CD1c-positive myeloid dendritic cell (primary cell): Measurements from ENCODE around the gene EHD4.

Source experiments
- DNase-seq: peaks from one replicate; pipeline ENCODE4 v3.0.0-alpha.2; 2016; ENCODE audit errors: extremely low spot score

The EHD4 gene

DNA sequence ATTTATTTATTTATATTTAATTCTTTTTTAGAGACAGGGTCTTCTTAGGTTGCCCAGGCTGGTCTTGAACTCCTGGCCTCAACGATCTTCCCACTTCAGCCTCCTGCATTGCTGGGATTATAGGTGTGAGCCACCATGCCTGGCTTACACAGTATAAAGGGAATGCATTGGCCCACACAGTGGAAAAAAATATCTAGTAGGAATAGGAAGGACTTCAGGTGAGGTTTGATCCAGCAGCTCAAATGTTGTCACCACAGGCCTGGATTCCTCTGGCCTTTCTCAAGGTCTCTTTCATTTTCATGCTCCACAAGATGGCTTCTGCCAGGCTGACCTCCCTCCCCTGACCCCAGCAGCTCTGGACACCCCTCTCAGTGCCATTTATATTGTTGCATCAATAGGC, 76.4 kb downstream of the EHD4 start:
- DNase-seq: no peak

DNA sequence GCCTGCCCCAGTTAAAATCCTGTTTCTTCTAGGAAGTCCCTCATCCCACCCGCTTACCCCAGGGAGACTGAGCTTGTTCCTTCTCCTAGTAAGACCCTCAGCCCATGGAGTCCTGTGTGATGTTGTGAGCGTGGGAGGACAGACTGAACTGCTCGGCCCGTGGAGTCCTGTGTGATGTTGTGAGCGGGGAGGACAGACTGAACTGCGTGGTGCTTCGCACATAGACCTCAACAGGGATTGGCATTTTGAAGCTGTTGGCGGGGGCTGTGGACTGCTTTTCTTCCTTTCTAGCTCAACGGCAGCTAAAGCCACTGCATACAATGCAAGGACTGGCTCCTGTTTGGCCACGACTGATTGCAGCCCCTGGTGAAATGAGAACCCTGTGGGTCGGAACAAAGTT, 76.9 kb downstream of the EHD4 start:
- no peak for DNase-seq

DNA sequence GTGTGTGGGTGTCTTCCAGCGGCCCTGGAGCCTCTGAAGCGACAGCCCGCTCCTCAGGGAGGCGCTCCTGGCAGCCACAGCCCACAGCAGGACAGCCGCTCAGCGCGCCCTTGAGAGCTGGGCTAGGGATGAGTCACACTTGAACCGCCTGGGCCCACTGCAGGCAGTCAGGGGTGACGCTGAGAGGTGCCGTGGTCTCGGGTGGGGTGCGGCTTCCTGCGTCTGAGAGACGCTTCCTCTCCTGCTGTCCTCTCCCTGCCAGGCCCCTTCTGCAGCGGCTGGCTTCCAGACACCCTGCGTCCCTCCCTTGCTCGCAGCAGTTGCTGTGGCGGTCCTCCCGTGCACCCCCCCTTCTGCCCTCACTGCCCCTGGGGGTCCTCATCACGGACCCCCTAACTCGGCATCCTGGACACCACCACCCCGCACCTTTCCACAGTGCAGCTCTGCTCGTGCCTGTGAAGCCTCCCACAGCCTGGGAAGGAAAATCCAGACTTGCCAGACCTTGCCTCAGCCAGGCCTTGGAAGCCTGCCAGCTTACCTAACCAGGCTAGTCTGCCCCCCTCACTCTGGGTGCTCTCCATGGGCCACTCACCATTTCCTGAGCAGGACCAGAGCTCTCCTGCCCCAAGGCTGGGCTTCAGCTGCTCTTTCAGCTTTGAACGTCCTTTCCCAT, 77.4 kb downstream of the EHD4 start:
- peak; percentile 80 for DNase-seq

DNA sequence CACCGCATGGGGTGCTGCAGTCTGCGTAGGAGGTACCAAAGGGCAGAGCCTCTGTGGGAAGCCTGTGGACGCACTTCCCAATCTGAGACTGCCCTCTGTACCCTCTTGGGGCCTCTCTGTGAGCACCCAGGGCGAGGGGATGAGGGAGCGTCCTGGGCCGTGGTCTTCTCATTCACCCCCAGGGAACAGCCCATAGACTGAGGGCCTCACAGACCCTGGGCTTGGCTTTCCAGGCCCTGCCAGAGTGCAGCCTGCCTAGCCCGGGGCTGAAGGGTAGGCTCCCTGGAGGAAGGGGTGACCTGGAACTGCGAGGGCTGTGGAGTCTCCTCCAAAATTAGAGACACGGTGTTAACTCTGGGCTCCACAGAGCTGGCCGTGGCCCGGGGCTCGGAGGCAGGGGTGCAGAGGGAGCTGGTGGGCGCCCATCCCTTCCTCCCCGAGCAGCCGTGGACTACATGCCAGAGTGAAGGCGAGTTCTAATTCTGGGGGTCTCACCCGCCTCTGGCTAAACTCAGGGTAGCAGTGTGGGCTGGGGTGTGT, 78.0 kb downstream of the EHD4 start:
- DNase-seq: no peak

DNA sequence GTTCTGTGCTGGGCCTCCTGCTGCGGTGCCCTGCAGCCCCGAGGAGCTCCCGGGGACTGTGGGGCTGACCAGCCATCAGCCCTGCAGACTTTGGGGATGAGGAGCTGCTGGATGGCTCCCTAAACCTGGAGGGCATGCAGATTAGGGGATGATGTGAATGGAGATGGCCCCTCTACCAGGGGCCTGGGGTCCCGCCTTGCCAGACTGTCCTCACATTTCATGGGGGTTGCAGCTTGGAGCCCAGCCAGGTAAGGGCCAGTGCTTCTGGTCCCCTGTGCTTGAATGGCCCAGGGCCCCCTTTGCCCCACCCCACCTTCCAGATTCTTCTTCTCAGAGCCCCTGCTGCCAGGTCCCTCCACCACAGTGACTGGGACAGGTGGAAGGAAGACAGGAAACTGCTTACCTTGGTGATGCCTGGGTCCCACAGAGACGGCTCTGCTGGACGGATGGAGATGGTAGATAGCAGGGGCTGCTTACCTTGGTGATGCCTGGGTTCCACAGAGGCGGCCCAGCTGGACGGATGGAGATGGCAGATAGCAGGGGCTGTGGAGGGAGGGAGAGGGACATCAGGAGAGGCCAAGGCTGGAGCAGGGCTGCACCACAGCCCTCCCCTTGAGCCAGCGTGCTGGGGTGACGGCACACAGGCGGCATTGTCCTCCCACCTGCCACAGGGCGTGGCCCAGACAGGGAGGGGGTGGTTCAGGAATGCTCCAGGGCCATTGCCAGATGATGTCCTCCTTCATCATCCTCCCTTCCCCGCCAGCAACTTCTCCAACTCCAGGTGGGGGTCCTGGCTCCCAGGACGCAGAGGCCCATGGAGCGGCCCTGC, 78.7 kb downstream of the EHD4 start, which contains the start of gene SPTBN5:
Gene SPTBN5 (minus strand): TSS at position 632 of the 829 bp plus-strand sequence. CDS start 556 bp downstream, at position 76.
- DNase-seq: no peak

DNA sequence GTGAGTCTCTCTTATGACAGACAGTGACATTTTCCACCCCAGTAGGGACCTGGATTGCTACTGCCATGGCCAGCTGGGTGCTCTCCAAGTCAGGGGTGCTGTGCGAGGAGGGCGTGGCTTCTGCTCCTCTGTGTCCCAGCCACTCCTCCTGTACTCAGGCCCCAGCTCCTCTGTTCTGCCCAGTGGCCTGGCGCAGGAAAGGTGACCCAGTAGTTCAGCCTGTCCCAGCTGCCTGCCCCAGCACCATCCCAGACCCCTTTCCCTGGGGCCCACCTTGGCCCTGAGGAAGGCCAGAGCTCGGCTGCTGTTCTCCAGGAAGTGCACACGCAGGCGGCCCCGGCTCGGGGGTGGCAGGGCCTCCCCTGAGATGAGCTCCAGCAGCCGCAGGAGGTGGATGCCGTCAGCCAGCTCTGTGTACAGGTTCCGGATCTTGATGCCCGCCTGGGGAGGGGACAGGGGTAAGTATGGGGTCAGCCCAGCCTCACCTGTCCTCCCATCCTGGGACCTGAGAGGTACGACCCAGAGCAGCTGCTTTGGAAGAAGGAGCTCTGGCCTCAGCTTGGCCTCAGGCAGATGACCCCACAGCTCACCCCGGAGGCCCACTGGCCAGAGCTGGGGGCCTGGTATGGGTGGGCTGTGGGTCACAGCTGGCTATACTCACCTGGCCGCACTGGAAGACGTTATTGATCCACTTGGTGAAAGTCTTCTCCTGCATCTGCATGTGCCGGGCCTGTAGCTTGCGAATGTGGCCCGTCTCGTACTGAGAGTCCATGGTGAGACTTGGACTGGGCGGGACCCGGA, 79.5 kb downstream of the EHD4 start:
- DNase-seq: no peak

DNA sequence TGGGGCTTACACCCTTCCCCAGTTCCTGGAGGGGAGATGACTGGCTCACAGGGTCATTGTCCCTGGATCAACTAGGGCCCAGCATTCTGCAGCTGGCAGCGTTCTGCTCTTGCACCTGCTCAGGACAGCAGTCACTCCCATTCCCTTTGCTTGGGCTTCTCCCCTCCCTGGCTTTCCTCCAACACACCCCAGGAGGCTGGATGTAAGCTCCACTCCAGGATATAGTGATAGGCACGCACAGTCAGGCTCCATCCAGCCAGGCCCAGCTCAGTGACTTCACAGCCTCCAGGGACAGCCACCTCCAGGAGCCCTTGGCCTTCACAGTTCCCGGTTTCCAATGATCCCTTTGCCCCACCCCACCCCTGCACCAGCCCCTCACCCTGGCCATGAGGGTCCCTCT, 80.4 kb downstream of the EHD4 start:
- DNase-seq: no peak

DNA sequence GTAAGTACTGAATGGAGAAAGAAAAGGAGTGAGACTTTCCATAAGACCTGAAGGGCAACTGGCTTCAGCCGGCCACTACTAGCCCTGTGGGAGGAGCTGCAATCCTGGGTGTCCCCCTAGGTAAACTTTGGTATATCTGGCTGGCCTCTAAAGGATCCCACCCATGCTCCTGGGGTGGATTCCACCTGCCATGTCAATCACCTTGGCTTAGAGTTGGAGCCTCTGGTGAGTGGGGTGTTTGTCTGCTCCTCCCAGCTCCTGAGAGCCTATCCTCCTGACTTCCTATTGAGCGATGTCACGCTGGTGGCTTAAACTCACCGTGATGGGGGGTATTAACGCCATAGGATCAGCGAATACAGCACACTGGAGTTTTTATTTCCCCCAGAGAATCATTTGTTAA, 81.1 kb downstream of the EHD4 start:
- DNase-seq: no peak

DNA sequence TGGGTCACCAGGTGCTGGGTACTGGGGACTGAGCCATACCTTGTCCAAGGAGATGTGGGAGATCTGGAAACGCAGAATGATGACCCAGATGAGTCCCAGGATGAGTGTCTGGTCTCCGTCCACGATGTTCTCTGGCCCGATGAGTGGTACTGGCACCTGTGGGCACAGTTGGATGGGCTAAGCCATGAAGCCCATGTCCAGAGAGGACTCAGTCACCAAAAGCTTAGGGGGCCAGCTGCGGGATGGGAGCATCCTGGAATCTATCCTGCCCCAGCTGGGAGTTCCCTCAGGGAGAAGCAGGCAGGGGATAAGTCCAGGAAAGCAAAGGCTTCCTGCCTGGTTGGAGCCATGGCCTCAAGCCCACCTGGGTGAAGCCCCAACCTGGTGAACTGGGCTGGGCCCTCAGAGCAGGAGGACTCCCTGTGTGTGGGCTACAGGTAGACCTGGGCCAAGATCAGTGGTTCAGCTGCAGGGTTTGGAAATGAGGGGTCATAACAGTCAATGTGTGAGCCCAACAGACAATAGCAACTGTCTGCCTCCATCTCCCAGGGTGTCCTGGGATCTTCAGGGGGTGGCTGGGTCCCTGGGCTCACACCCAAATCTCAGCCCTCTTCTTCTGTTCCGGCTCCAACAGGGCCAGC, 82.2 kb downstream of the EHD4 start:
- DNase-seq: no peak

DNA sequence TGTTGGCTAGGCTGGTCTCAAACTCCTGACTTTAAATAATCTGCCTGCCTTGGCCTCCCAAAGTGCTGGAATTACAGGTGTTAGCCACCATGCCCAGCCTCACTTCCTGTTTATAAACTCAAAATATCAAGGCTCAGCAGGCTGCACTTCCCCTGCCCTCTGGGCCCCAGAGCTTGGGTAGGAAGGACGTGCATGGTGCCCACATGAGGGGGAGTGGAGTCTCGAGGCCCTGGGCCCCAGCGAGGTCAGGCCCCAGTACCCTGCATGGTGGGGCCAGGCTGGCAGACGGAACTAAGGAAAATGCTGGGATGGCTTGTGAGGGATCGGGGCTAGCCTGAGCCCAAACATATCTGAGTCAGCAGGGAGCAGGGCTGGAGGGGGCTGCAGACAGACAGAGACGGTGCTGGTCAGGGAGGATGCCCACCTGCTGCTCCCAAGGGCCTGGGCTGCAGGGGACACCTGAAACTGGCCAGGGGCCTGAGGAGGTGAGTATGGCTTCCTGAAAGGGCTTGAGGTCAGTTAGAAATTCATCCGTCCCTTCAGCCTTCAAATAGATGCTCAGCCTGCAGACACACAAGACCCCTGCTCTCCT, 83.6 kb downstream of the EHD4 start:
- peak; percentile 27 for DNase-seq

DNA sequence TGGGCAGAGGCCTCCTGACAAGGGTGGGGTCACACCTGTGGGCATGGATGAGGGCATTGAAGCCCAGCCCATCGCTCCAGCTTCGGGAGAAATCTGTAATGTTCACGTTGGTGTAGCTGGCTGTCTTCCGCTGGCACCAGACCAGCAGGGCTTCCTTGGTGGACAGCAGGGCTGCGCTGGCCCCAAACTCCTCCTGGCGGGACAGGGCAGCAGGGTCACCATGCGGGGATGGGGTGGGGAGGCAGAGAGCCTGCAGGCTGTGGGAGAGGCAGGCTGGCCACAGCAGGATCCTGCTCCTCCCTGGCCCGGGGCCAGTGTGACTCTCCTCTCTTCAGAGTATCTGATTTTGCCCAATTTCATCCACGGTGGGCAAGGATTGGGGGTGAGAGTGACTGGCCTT, 84.5 kb downstream of the EHD4 start:
- no peak for DNase-seq

DNA sequence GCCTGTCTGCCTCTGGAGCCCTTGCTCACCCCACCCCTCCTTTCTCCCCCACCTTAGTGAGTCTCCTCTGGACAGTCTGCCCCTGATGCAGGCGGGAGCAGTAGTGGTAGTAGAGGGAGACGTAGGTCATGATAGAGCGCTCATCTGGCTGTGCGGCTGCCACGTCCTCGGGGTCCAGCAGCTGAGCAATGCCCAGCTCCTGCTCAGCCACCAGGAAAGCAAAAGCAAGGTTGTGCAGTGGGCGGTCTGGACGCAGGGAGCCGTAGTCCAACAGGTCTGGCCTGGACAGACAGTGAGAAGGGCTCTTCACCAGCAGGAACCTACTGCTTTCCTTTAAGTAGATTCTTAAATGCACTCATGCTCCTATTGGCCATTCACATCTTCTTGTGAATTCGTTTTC, 85.2 kb downstream of the EHD4 start:
- no peak for DNase-seq

DNA sequence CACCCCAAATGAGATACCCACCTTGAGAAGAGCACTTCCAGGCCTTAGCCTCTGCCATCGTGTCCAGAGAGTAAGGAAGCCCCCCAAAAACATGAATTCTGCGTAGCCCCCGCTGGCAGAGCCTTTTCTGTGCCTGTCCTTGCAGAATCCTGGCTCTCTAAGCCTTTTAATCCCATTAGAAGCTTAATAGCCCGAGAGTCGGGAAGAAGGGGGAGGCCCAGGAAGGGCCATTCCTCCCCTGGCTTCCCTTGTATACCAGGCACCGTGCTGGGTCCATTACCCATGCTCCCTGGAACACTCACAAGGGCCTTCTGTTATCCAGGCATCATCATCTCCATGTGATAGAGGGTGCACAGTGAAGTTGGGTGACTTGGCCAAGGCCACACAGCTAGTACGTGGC, 85.6 kb downstream of the EHD4 start:
- no peak for DNase-seq

DNA sequence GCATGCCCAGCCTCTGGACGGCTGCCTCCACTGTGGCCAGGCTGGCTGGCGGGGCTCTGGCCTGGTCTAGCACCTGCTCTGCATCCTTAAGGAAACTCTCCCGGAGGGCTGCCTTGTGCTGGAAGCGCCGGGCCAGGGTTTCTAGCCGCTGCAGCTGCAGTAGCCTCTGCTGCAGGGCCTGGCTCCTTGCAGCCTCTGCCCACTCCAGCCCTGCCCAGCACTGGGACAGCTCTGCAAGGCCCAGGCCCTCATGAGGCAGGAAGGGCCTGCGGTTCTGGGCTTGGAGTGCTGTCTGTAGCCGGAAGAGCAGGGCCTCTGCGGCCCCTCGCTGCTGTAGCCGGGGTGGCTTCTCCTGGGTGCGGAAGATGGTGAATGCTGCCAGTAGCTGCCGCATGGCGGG, 86.5 kb downstream of the EHD4 start:
- no peak for DNase-seq

DNA sequence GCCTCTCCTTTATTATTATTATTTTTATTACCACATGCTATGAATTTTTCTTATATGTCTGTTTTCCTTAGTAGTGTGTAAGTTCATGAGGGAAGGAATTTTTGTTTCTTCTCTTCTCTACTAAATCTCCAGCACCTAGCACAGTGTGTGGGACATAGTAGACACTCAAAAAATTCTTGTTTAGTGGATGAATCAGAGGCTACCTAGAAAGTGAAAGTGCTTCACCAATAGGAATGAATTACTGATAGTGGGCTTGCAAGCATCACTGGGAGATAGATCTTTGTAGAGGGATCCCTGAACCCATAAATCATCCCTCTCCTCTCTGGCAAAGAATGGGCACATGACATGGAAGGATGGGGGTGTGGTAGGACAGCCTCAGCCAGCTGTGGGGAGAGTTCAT, 87.0 kb downstream of the EHD4 start:
- no peak for DNase-seq

DNA sequence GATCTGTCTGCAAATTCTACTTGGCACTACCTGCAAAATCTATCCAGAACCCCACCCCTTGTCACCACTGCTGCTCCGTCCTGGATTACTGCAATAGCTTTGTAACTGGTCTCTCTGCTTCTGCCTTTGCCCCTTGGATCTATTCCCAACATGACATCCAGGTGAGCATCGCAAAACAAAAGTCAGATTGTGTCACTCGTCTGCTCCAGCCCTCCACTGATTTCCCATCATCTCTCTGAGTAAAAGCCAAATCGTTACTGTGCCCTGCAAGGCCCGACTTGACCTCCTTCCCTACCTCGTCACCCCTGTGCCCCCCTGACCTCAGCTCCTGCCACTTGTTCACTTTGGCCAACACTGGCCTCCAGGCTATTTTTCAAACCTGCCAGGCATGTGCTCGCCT, 87.9 kb downstream of the EHD4 start:
- no peak for DNase-seq

DNA sequence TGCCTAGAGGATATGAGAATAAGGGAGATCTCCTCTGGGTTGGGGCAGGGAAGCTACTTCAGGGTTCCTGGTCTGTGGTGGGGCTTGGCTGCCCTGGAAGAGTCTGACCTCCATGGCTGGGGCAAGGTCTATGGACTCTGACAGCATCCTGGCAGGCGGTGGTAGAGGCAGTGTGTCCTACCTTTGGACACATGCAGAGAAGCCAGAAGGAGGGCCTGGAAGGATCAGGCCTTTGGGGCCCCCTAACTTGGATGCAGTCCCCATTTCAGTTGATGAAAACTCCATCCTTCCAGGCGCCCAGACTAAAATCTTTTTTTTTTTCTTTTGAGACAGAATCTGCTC, 88.9 kb downstream of the EHD4 start:
- peak; percentile 50 for DNase-seq

DNA sequence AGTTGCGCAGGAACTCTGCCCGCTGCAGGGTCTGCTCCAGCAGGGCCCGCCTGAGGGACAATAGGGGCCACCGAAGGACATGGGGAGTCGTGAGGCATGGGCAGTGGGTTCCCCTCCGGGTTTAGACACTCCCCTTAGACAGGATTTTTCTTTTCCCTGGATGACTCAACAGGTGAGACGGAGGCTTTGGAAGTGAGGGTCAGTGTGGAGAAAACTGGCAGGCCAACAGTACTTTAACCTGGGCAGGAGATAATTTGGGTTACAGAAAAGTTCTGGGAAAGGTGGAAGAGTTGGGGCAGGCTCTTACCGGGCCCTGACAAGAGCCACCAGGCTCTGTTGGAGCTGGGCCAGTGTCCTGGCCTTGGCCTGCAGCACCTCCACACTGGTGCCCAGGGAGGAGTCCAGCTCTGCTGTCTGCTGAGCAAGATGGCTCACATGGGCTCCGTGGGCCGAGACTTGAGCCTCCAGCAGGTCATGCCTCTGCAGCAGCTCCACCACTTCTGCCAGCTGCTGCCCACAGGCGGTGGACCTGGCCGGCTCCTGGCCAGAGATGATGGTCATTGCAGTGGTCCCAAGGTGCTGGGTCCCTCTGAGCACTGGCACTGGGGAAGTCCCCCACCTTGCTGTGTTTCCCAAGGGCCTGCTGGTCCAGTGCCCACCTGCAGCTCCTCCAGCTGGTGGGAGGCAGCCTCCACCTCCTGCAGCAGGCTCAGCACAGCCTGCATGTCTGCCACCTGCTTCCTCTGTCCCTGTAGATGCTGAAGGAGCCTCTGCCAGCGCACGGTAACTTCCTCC, 89.5 kb downstream of the EHD4 start:
- DNase-seq: no peak

DNA sequence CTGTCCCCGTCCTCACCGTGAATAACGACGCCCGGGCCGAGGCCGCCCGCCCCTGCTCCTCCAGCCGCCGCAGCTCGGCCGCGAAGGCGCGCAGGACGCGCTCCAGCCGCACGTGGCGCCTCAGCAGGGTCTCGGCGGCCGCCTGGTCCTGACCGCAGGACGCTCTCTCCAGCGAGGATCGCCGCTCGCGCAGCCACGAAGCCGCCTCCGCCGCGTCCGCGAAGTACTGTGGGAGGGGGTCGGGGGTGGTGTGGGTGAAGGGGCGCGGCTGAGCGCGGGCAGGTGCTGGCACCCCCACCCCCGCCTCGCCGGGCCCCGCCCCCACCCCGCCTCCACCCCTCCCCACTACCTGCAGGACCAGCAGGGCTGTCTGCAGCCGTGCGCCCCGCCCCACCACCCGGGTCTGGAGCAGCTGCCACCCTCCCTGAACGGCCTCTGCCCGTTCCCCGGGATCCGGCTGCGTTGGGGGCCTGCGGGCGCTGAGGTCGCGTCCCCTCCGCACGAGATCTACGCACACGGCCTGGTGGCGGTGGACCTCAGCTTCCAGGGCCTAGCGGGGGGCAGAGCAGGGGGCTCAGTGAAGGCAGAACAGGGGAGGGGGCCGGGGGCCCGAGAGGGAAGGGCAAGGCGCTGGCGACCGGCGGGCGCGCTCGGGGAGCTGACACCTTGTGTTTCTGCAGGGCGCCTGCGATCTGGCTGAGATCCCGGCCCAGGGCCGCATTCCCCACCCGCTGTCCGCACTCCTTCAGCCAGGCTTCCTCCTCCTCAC, 90.3 kb downstream of the EHD4 start:
- no peak for DNase-seq

DNA sequence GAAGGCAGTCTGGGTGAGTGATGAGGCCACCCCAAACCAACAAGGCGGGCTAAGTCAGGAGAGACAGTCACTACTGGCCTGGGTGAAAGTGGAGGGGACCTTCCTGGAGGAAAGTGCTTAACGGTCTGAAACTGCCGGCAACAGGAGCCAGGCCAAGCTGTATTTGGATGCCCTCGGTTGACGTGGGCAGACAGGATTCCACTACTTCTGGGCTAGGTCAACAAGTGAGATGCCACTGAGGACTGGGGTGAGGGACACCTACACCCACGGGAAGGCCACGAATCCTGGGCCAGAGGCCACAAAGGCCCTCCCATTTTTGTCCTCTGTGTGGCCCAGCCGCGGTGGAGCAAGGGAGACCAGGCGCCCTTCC, 90.8 kb downstream of the EHD4 start:
- DNase-seq: no peak
